GM12874 (cell line): ENCODE measurements around the gene EPHA2.

Source experiments
- CTCF ChIP-seq: IDR thresholded peaks from 2 replicates; pipeline ENCODE4 v1.5.1; 2011; ENCODE audit warnings: low read depth, mild to moderate bottlenecking, control low read depth, low read length, moderate library complexity; ENCODE audit not compliant: insufficient read depth

EPHA2 gene

GRCh38 chr1:16085522-16085921 is 70.3 kb downstream of the EPHA2 start:
- no peak for TF ChIP-seq CTCF

- no peak for TF ChIP-seq CTCF
Measured at GRCh38 chr1:16083486-16083885, 72.4 kb downstream of the EPHA2 start.

- TF ChIP-seq CTCF: peak; percentile 91
Measured at GRCh38 chr1:16082283-16083038, 73.4 kb downstream of the EPHA2 start.

- TF ChIP-seq CTCF: no peak
Measured at GRCh38 chr1:16081636-16082035, 74.2 kb downstream of the EPHA2 start.

- TF ChIP-seq CTCF: no peak
Measured at GRCh38 chr1:16080422-16081150, 75.3 kb downstream of the EPHA2 start.

- TF ChIP-seq CTCF: peak; percentile 96
Measured at GRCh38 chr1:16078925-16079656, 76.8 kb downstream of the EPHA2 start.
